Neural cell (in vitro differentiated cells): ENCODE data around the gene ESR2. TPM values are rescaled to one million over a fixed set of nuclear protein-coding genes. Genes with fewer than 3 reads are reported as not detected.

Source experiments
- H2AFZ ChIP-seq: fragments of 200-600, 300-800 bp; sonication (generic), shearing (Covaris generic); 2 replicates; pipeline ENCODE4 v1.6.0; 2014; ENCODE audit warnings: low read depth, mild to moderate bottlenecking, antibody characterized with exemption, low read length, moderate library complexity
- H3F3A ChIP-seq: fragments of 200-600 bp; shearing (Covaris generic); 2 replicates; pipeline ENCODE4 v1.6.1; 2016; ENCODE audit warnings: mild to moderate bottlenecking, moderate library complexity, mixed read lengths, antibody characterized with exemption, low read length; ENCODE audit not compliant: insufficient read depth, poor library complexity, severe bottlenecking
- H3K27ac ChIP-seq: fragments of 200-600, 300-800 bp; sonication (generic), shearing (Covaris generic); 2 replicates; pipeline ENCODE4 v1.5.1; 2014; ENCODE audit warnings: mild to moderate bottlenecking, low read length, moderate library complexity
- H3K27me3 ChIP-seq: fragments of 300-800, 200-600 bp; sonication (generic), shearing (Covaris generic); 2 replicates; pipeline ENCODE4 v1.6.0; 2014; ENCODE audit warnings: mild to moderate bottlenecking, low read depth, low read length, moderate library complexity; ENCODE audit not compliant: insufficient read depth
- H3K36me3 ChIP-seq: fragments of 300-800, 200-600 bp; sonication (generic), shearing (Covaris generic); 2 replicates; pipeline ENCODE4 v1.5.1; 2014; ENCODE audit warnings: mild to moderate bottlenecking, antibody characterized with exemption, low read length, moderate library complexity; ENCODE audit not compliant: insufficient read depth
- H3K4me2 ChIP-seq: fragments of 300-800, 200-600 bp; sonication (generic), shearing (Covaris generic); 2 replicates; pipeline ENCODE4 v1.6.0; 2014; ENCODE audit warnings: mild to moderate bottlenecking, low read length
- H3K4me3 ChIP-seq: fragments of 300-800, 200-600 bp; sonication (generic), shearing (Covaris generic); 2 replicates; pipeline ENCODE4 v1.5.1; 2014; ENCODE audit warnings: mild to moderate bottlenecking, low read length, moderate library complexity
- H3K79me2 ChIP-seq: fragments of 200-600 bp; shearing (Covaris generic); replicated peaks from 2 replicates; pipeline ENCODE4 v1.6.0; 2014; ENCODE audit warnings: mild to moderate bottlenecking, low read length, moderate library complexity; ENCODE audit not compliant: insufficient read depth
- H3K9ac ChIP-seq: fragments of 300-800, 200-600 bp; sonication (generic), shearing (Covaris generic); 2 replicates; pipeline ENCODE4 v1.6.1; 2016; ENCODE audit warnings: mild to moderate bottlenecking, low read length, mixed read lengths
- H3K9me2 ChIP-seq: fragments of 200-600 bp; shearing (Covaris generic); 2 replicates; pipeline ENCODE4 v1.6.1; 2016; ENCODE audit warnings: mild to moderate bottlenecking, low read length, mixed read lengths; ENCODE audit not compliant: insufficient read depth
- H3K9me3 ChIP-seq: fragments of 200-600, 300-800 bp; sonication (generic), shearing (Covaris generic); 2 replicates; pipeline ENCODE4 v1.6.1; 2016; ENCODE audit warnings: mild to moderate bottlenecking, mixed run types, low read length, moderate library complexity, mixed read lengths
- H4K20me1 ChIP-seq: fragments of 200-600 bp; shearing (Covaris generic); 2 replicates; pipeline ENCODE4 v1.6.1; 2016; ENCODE audit warnings: mild to moderate bottlenecking, mixed run types; ENCODE audit not compliant: insufficient read depth
- CTCF ChIP-seq: fragments of 450-650 bp; IDR thresholded peaks from 2 replicates; pipeline ENCODE4 v1.5.1; 2014; ENCODE audit warnings: antibody characterized with exemption, mild to moderate bottlenecking, moderate library complexity; ENCODE audit not compliant: poor library complexity, severe bottlenecking
- EP300 ChIP-seq: fragments of 450-650 bp; conservative IDR thresholded peaks from 2 replicates; pipeline ENCODE4 v1.6.1; 2014; ENCODE audit warnings: antibody characterized with exemption, mild to moderate bottlenecking, moderate library complexity; ENCODE audit not compliant: poor library complexity, severe bottlenecking
- EZH2 ChIP-seq: fragments of 200-600, 300-800 bp; shearing (Covaris generic), sonication (generic); IDR thresholded peaks from 2 replicates; pipeline ENCODE4 v1.6.1; 2014; ENCODE audit warnings: antibody characterized with exemption, low read length, borderline replicate concordance, mild to moderate bottlenecking; ENCODE audit not compliant: insufficient read depth, poor library complexity, severe bottlenecking
- MXI1 ChIP-seq: fragments of 450-650 bp; conservative IDR thresholded peaks from 2 replicates; pipeline ENCODE4 v1.6.1; 2014; ENCODE audit warnings: antibody characterized with exemption, mild to moderate bottlenecking; ENCODE audit not compliant: poor library complexity, severe bottlenecking
- POLR2AphosphoS5 ChIP-seq: IDR thresholded peaks from 2 replicates; pipeline ENCODE4 v1.6.1; 2012
- RAD21 ChIP-seq: fragments of 450-650 bp; conservative IDR thresholded peaks from 2 replicates; pipeline ENCODE4 v1.6.1; 2014; ENCODE audit warnings: antibody characterized with exemption, mild to moderate bottlenecking, moderate library complexity
- REST ChIP-seq: IDR thresholded peaks from 2 replicates; pipeline ENCODE4 v1.6.1; 2012; ENCODE audit warnings: borderline replicate concordance
- SMC3 ChIP-seq: fragments of 450-650 bp; conservative IDR thresholded peaks from 2 replicates; pipeline ENCODE4 v1.6.1; 2014; ENCODE audit warnings: antibody characterized with exemption, mild to moderate bottlenecking, moderate library complexity; ENCODE audit not compliant: poor library complexity
- TAF1 ChIP-seq: IDR thresholded peaks from 2 replicates; pipeline ENCODE4 v1.6.1; 2012; ENCODE audit warnings: low read depth
- polyA plus RNA-seq: library from polyadenylated mRNA; depleted of rRNA; stranded (reverse); fragments of >200 nt; gene quantifications from 2 replicates; pipeline ENCODE4 v1.2.3, GENCODE V29; 2014

The ESR2 gene
- polyA plus RNA-seq, 1 donor from 2014 or later, result 0.35 TPM

GRCh38 chr14:64227856-64228255 lies 66.3 kb downstream of the ESR2 start:
- no peak for TF ChIP-seq RAD21
- no peak for TF ChIP-seq CTCF
- no peak for TF ChIP-seq EP300
- no peak for TF ChIP-seq POLR2AphosphoS5
- TF ChIP-seq TAF1, result no peak
- no peak for TF ChIP-seq REST
- Histone ChIP-seq H3K27me3 (no peaks in the 10 kb centered on the region), H3F3A (no peaks in the 10 kb centered on the region), H3K27ac (no peak overlapping the region), H3K9ac (no peak overlapping the region), H3K4me2 (no peak overlapping the region), H3K4me3 (no peak overlapping the region), H2AFZ (no peak overlapping the region), H3K9me3 (no peaks in the 10 kb centered on the region), H3K9me2 (no peaks in the 10 kb centered on the region), H4K20me1 (no peaks in the 10 kb centered on the region), H3K36me3 (no peaks in the 10 kb centered on the region), H3K79me2 (no peaks in the 10 kb centered on the region)

GRCh38 chr14:64225151-64225757 lies 68.9 kb downstream of the ESR2 start:
- Histone ChIP-seq H3K9ac (no peak overlapping the region), H3K27ac (no peak overlapping the region), H3F3A (no peaks in the 10 kb centered on the region), H3K36me3 (no peaks in the 10 kb centered on the region), H3K4me3 (no peak overlapping the region), H3K4me2 (no peak overlapping the region), H2AFZ (no peak overlapping the region), H3K9me3 (no peaks in the 10 kb centered on the region), H3K9me2 (no peaks in the 10 kb centered on the region), H3K79me2 (no peaks in the 10 kb centered on the region), H3K27me3 (no peaks in the 10 kb centered on the region), H4K20me1 (no peaks in the 10 kb centered on the region)
- TF ChIP-seq SMC3 (no peak), EP300 (no peak), REST (no peak), EZH2 (no peak), RAD21 (no peak), TAF1 (no peak), CTCF (no peak), POLR2AphosphoS5 (no peak), MXI1 (no peak)
